IMR-90 (cell line): ENCODE measurements around the gene CREB1. TPM values are rescaled to one million over a fixed set of nuclear protein-coding genes. Genes with fewer than 3 reads are reported as not detected.

Experiments used
- ATAC-seq: fragments of 200-7000 bp; cut with Tn5 transposase; 2 replicates; pipeline ENCODE4 v1.9.1; 2020; ENCODE audit warnings: low read depth, mild to moderate bottlenecking, moderate library complexity
- BruUV-seq: library from RNA; stranded (reverse); fragments of 400-500 nt; replicated peaks from 2 replicates; lab custom pipeline; 2021; lab: Mats Ljungman, UMichigan
- CTCF ChIA-PET: fragments of 300-600 bp; formaldehyde crosslinking; extraction: SDS; loops from one replicate; lab custom pipeline; 2021; ENCODE audit warnings: antibody characterized with exemption; lab: Yijun Ruan, JAX
- POLR2A ChIA-PET: fragments of 300-600 bp; sonication (Branson Sonifier 250); formaldehyde crosslinking; loops from one replicate; lab custom pipeline; 2022; ENCODE audit warnings: antibody characterized with exemption; ENCODE audit not compliant: unreplicated experiment; lab: Charles Lee
- DNase-seq: peaks from one replicate; pipeline ENCODE4 v3.0.0; 2013
- H2AFZ ChIP-seq: replicated peaks from 2 replicates; pipeline ENCODE3; 2013; ENCODE audit warnings: low read length, mild to moderate bottlenecking; ENCODE audit not compliant: poor library complexity
- H2AK5ac ChIP-seq: 2 replicates; pipeline ENCODE4 v1.6.1; 2013; ENCODE audit warnings: low read depth, low read length, inconsistent platforms
- H2AK9ac ChIP-seq: replicated peaks from 2 replicates; pipeline ENCODE3; 2013; ENCODE audit warnings: mild to moderate bottlenecking, low read depth, low read length, moderate library complexity; ENCODE audit not compliant: poor library complexity
- H2BK120ac ChIP-seq: 2 replicates; pipeline ENCODE4 v1.6.1; 2013; ENCODE audit warnings: low read depth, low read length, inconsistent platforms
- H2BK15ac ChIP-seq: 3 replicates; pipeline ENCODE4 v1.6.1; 2013; ENCODE audit warnings: low read depth, low read length, inconsistent platforms
- H2BK20ac ChIP-seq: 2 replicates; pipeline ENCODE4 v1.6.1; 2013; ENCODE audit warnings: low read depth, mild to moderate bottlenecking, inconsistent platforms, low read length, moderate library complexity
- H2BK5ac ChIP-seq: 2 replicates; pipeline ENCODE4 v1.6.1; 2013; ENCODE audit warnings: mild to moderate bottlenecking, low read depth, low read length, inconsistent platforms; ENCODE audit not compliant: poor library complexity, severe bottlenecking
- H3K14ac ChIP-seq: replicated peaks from 2 replicates; pipeline ENCODE4 v1.6.1; 2013; ENCODE audit warnings: low read depth, low read length, inconsistent platforms
- H3K18ac ChIP-seq: 2 replicates; pipeline ENCODE4 v1.6.1; 2013; ENCODE audit warnings: low read depth, low read length, control low read depth
- H3K23ac ChIP-seq: 2 replicates; pipeline ENCODE4 v1.6.1; 2013; ENCODE audit warnings: low read depth, low read length, inconsistent platforms
- H3K27ac ChIP-seq: 2 replicates; pipeline ENCODE4 v1.5.1; 2013; ENCODE audit warnings: mild to moderate bottlenecking, control low read depth, low read length; ENCODE audit not compliant: insufficient read depth
- H3K27me3 ChIP-seq: 2 replicates; pipeline ENCODE4 v1.6.1; 2013; ENCODE audit warnings: low read length; ENCODE audit not compliant: control insufficient read depth, insufficient read depth
- H3K36me3 ChIP-seq: 2 replicates; pipeline ENCODE4 v1.6.1; 2013; ENCODE audit warnings: low read length, mixed read lengths; ENCODE audit not compliant: control insufficient read depth, insufficient read depth
- H3K4ac ChIP-seq: 2 replicates; pipeline ENCODE4 v1.6.1; 2013; ENCODE audit warnings: low read depth, low read length, inconsistent platforms
- H3K4me1 ChIP-seq: 2 replicates; pipeline ENCODE4 v1.6.1; 2013; ENCODE audit warnings: low read length, mixed read lengths; ENCODE audit not compliant: control insufficient read depth, insufficient read depth
- H3K4me2 ChIP-seq: 2 replicates; pipeline ENCODE4 v1.6.1; 2013; ENCODE audit warnings: low read depth, mild to moderate bottlenecking, control low read depth, low read length, moderate library complexity
- H3K4me3 ChIP-seq: 2 replicates; pipeline ENCODE4 v1.5.1; 2013; ENCODE audit warnings: low read depth, mild to moderate bottlenecking, control low read depth, low read length, moderate library complexity; ENCODE audit not compliant: insufficient read depth
- H3K56ac ChIP-seq: 2 replicates; pipeline ENCODE4 v1.6.1; 2013; ENCODE audit warnings: low read length, inconsistent platforms; ENCODE audit not compliant: insufficient read depth; ENCODE audit errors: extremely low read depth
- H3K79me1 ChIP-seq, 2 experiments: 2 replicates each; pipeline ENCODE4 v1.6.1; 2013; ENCODE audit warnings: low read length in 2 of 2, inconsistent platforms in 1 of 2, low read depth in 1 of 2
- H3K9ac ChIP-seq: 2 replicates; pipeline ENCODE4 v1.6.1; 2013; ENCODE audit warnings: low read depth, low read length, control low read depth
- H3K9me1 ChIP-seq: 2 replicates; pipeline ENCODE4 v1.6.1; 2013; ENCODE audit warnings: low read length, inconsistent platforms; ENCODE audit not compliant: insufficient read depth
- H3K9me3 ChIP-seq: 2 replicates; pipeline ENCODE4 v1.6.1; 2013; ENCODE audit warnings: low read length; ENCODE audit not compliant: control insufficient read depth, insufficient read depth
- H4K20me1 ChIP-seq: 2 replicates; pipeline ENCODE4 v1.6.1; 2013; ENCODE audit warnings: low read length, inconsistent platforms; ENCODE audit not compliant: insufficient read depth
- H4K5ac ChIP-seq: 2 replicates; pipeline ENCODE4 v1.6.1; 2013; ENCODE audit warnings: mild to moderate bottlenecking, low read depth, low read length, control low read depth
- H4K8ac ChIP-seq, 2 experiments: 2 replicates each; pipeline ENCODE4 v1.6.1; 2013; ENCODE audit warnings: low read depth in 2 of 2, low read length in 2 of 2, control low read depth in 1 of 2, inconsistent platforms in 1 of 2
- H4K91ac ChIP-seq: 2 replicates; pipeline ENCODE4 v1.6.1; 2013; ENCODE audit warnings: low read depth, low read length, inconsistent platforms; ENCODE audit not compliant: insufficient read depth
- ELK1 ChIP-seq: fragments of 150-350 bp; IDR thresholded peaks from 2 replicates; pipeline ENCODE4 v1.6.1; 2016; ENCODE audit warnings: low read depth, mild to moderate bottlenecking, low read length, moderate library complexity, borderline replicate concordance
- MAFK ChIP-seq: IDR thresholded peaks from 2 replicates; pipeline ENCODE4 v1.6.1; 2012; ENCODE audit warnings: low read depth, low read length, improper control_type of control experiment
- NFE2L2 ChIP-seq: fragments of 150-350 bp; IDR thresholded peaks from 2 replicates; pipeline ENCODE4 v1.6.1; 2016; ENCODE audit warnings: low read depth, mild to moderate bottlenecking, low read length
- RFX5 ChIP-seq: IDR thresholded peaks from 2 replicates; pipeline ENCODE4 v1.8.0; 2012; ENCODE audit warnings: low read depth, mild to moderate bottlenecking, low read length, moderate library complexity
- SMC3 ChIP-seq: fragments of 150-350 bp; IDR thresholded peaks from 2 replicates; pipeline ENCODE4 v1.6.1; 2016; ENCODE audit warnings: low read depth, mild to moderate bottlenecking, antibody characterized with exemption, low read length, moderate library complexity
- WGBS, 2 experiments: methylation state at CpG; one replicate each; pipeline versions ENCODE4 v1.1.5 to v1.1.7; 2013; ENCODE audit warnings: missing lambda C conversion rate in 2 of 2; ENCODE audit not compliant: insufficient read length in 1 of 2; ENCODE audit errors: extremely low coverage in 2 of 2; 5-methylcytosine and 5-hydroxymethylcytosine counted together
- dilution Hi-C: fragments of 300-500 bp; cut with HindIII; formaldehyde crosslinking; loops from one replicate; pipeline ENCODE4 v1.14.3; 2018; ENCODE audit warnings: low sequenced_read_pairs; ENCODE audit not compliant: unreplicated experiment
- in situ Hi-C: fragments of 300-500 bp; cut with MboI; formaldehyde crosslinking; loops from 3 replicates; pipeline ENCODE4 v1.14.3; 2019; ENCODE audit warnings: low sequenced_read_pairs, inconsistent platforms, mixed read lengths
- intact Hi-C: fragments of 100-400 bp; cut with micrococcal nuclease; formaldehyde crosslinking; loops from 2 replicates; pipeline ENCODE4 v1.10.0; 2022
- polyA plus RNA-seq, 3 experiments: library from polyadenylated mRNA; depleted of rRNA; stranded (reverse); fragments of >200 nt; gene quantifications; 2 replicates each; pipeline ENCODE4 v1.2.3, GENCODE V29; 2012; ENCODE audit warnings: low replicate concordance in 1 of 3
- total RNA-seq: library from RNA; depleted of rRNA; stranded (reverse); fragments of >200 nt; gene quantifications from 2 replicates; pipeline ENCODE4 v1.2.3, GENCODE V29; 2012

CREB1 gene
- total and polyA plus RNA-seq, 2 of the 4 experiments (the other 2 are of a cell fraction), result 22.4 to 94.5 TPM

- Histone ChIP-seq H3K23ac (no peak overlapping the region), H3K36me3 (peaks cover 12% of the 10 kb centered on the region), H4K5ac (no peak overlapping the region), H3K79me1 (peaks cover 16 to 17% of the 10 kb centered on the region in 2 experiments), H3K4me1 (peaks cover 3% of the 10 kb centered on the region; the same call in 1 of the 2 replicates), H3K27me3 (no peaks in the 10 kb centered on the region), H2BK5ac (no peak overlapping the region), H3K18ac (no peak overlapping the region), H3K4me2 (no peak overlapping the region), H3K9me1 (peaks cover 3% of the 10 kb centered on the region; the same call in 1 of the 2 replicates), H2AK5ac (no peak overlapping the region), H3K56ac (no peak overlapping the region), H4K91ac (no peak overlapping the region), H4K20me1 (no peaks in the 10 kb centered on the region), H3K4ac (no peak overlapping the region), H2AFZ (no peak overlapping the region), H4K8ac (no peak overlapping the region), H3K9ac (no peak overlapping the region), H2AK9ac (no peak overlapping the region), H2BK120ac (no peak overlapping the region), H3K4me3 (no peak overlapping the region), H3K14ac (no peak overlapping the region), H2BK15ac (no peak overlapping the region), H3K9me3 (no peaks in the 10 kb centered on the region), H2BK20ac (no peak overlapping the region), H3K27ac (no peak overlapping the region)
- ATAC-seq (no peak), DNase-seq (no peak)
- BruUV-seq, result no TSS peak
- intact Hi-C loops, result no loop called here
- POLR2A ChIA-PET, result no interaction called here
- TF ChIP-seq RFX5, result no peak
- no peak for TF ChIP-seq SMC3
- peak; percentile 37; the same call in 1 of the 2 replicates for TF ChIP-seq NFE2L2
- no peak for TF ChIP-seq ELK1
- peak; percentile 74 for TF ChIP-seq MAFK
- CTCF ChIA-PET, result no interaction called here
- no CpG with 5 or more reads among the region's 3 CpGs for WGBS, 2 experiments
- in situ Hi-C loops, result no loop called here
- dilution Hi-C loops, result no loop called here
These were observed 41.6 kb downstream of the CREB1 start for GRCh38 chr2:207571370-207571769.
